NCI-H526 treated with DMSO at 0.1 percent for 48 hours (cell line): ENCODE measurements around the gene CBX6.
"Not testable (repeated sequence)": the region's sequence is repeated elsewhere in the genome, so short reads cannot be mapped to it uniquely, and the experiment has no call there.

ENCODE experiments used
- DNase-seq: peaks from one replicate; lab custom pipeline; 2025; lab: John Stamatoyannopoulos, UW

CBX6 gene

GRCh38 chr22:38872172-38872830 is at the start of gene CBX6:
CBX6 (minus strand) TSS chr22:38872216; CDS start chr22:38872190, 26 bp downstream.
- DNase-seq: peak; percentile 75

- DNase-seq: no peak
These were observed 49.8 kb upstream of the CBX6 start for GRCh38 chr22:38921806-38922205.

- no peak for DNase-seq
These were observed 49.1 kb upstream of the CBX6 start for GRCh38 chr22:38921120-38921519.

DNA sequence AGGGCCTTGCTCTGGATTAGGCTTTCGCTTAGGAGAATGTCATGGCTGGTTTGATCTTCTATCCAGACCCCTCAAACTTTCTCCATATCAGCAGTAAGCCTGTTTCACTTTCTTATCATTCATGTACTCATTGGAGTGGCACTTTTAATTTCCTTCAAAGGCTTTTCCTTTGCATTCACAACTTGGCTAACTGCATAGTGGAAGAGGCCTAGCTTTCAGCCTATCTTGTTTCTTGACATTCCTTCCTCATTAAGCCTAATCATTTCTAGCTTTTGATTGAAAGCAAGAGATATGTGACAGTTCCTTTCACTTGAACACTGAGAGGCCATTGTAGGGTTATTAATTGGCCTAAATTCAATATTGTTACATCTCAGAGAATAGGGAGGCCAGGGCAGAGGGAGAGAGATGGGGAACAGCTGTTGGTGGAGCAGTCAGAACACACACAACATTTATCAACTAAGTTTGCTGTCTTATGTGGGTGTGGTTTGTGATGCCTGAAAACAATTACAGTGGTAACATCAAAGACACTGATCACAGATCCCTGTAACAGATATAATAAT is 47.7 kb upstream of the CBX6 start:
- no peak for DNase-seq

GRCh38 chr22:38911434-38911833 is 39.4 kb upstream of the CBX6 start:
- DNase-seq: no peak

- no peak for DNase-seq
These were observed 35.8 kb upstream of the CBX6 start for GRCh38 chr22:38907767-38908166.

GRCh38 chr22:38906052-38906451 is 34.0 kb upstream of the CBX6 start:
- DNase-seq: no peak

GRCh38 chr22:38904052-38904617 is 32.1 kb upstream of the CBX6 start:
- DNase-seq: not testable (repeated sequence)

- no peak for DNase-seq
These were observed 29.2 kb upstream of the CBX6 start for GRCh38 chr22:38901111-38901641.

DNA sequence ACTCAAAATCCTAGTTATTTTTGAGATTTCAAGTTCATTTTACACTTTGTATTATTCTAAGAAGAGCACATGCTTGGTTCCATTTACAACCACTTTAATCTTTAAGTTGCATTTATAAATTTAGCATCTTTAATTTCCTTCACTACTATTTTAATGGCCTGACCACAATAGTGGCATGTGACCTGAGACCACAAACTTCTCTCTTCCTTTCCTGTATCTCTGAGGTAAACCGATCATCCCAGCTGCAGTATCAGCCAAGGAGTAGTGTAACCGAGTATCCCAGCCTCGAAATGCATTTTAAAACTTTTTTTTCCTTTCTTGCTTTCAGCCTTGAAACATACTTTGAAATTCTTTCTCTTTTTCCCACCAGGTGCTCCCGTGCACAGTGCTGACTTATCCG is 28.7 kb upstream of the CBX6 start:
- no peak for DNase-seq

DNA sequence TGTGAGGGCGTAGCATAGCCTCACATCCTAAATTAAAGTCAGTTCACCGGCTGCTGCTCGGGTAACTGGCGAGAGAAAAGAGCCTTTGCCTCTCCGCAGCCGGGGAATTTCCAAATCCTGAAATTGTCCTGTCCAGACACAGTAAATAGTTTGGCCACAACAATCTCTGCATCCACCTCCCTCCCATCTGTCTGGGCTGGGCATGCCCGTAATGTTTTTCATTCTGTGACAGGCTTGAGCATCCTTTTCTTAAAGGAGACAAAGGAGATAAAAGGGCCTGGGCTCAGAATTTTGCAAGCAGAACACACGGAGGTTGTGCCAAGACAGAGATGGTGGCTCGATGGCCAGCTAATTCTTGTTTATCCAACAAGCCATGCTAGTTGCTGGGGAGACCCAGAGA is 19.2 kb upstream of the CBX6 start:
- DNase-seq: no peak

DNA sequence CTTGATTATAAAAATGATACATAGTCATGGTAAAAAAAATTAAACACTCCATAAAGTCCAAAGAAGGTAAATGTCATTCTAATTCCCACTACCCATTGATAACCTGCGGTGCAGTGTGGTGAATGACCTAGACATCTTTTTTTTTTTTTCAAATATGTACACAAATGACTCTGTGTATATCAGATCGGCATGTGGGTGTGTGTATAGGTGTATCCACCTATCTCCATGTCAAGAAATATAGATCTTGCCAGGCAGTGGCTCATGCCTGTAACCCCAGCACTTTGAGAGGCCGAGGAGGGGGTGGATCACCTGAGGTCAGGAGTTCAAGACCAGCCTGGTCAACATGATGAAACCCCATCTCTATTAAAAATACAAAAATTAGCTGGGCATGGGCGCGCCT is 18.4 kb upstream of the CBX6 start:
- no peak for DNase-seq

DNA sequence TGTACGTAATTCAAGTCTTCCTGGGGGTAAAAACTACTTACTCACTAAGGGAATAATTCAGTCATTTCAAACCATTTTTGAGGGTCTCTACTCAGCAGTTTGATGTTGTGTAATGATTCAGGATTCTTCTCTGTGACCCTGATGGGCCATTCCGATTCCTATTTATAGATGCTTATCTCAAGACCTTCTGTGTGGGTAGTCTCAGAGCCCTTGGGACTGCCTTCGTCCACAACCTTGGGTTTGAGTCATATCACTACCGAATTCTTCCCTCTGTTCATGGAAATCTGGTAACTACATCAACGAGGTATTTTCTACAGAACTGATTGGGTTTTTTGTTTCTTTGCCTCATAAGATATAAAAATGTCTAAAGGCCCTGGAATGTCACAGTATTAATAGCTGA is 14.3 kb upstream of the CBX6 start:
- DNase-seq: no peak

GRCh38 chr22:38882972-38883622 is 11.1 kb upstream of the CBX6 start:
- no peak for DNase-seq

DNA sequence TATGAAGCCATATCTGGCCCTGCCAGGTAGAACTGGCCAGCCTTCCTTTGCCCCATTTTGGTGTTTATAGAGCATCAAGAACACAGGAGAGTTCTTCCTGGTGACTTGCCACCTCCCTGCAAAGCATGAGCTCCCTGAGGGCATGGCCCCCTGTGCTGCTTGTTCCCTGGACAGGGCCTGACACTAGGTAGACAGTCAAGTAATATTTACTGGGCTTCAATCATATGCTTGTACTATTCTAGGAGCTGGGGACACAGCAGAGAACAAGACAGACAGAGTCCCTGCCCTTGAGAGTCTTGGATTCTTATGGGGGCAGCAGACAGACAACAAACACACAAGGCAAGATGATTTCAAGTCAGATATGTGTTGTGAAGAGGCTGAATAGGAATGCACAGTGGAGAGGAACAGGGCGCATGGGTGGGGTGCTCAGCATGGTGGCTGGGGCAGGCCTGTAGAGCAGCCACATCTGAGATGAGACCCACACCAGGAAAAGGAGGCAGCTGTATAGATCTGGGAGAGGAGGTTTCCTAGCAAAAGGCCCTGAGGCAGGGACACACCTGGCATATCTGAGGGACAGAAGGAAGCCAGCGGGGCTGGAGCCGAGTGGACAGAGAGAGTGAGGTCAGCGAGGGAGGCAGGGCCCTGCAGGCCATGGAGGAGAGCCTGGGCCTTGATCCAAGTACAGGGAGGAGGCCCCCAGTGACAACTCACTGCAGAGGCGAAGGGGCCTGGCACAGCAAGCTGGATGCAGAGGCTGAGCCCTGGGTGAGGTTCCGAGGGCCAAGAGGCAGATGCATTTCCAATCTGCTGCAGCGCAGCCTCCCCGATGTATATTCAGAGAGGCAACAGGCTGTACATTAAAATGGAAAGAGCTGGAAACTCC is 10.2 kb upstream of the CBX6 start:
- DNase-seq: no peak

DNA sequence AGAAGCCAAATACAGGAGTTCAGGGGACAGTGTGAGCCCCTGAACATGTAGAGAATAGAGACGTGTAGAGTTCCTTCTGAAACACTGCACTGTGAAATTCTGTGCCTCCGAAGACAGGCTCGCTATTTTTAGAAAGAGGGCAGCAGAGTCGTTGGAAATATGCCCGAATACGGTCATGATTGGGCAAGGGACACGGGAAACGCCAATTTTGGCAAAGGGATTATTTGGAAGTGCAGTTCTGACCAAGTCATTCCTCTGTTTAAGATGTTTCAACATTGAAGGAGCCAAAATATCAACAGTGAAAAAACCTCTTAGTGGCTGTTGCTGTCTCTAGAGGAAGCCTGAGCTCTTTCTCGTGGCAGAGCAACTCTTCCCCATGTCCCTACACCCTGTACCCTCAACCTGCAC is 9.5 kb upstream of the CBX6 start:
- DNase-seq: no peak

DNA sequence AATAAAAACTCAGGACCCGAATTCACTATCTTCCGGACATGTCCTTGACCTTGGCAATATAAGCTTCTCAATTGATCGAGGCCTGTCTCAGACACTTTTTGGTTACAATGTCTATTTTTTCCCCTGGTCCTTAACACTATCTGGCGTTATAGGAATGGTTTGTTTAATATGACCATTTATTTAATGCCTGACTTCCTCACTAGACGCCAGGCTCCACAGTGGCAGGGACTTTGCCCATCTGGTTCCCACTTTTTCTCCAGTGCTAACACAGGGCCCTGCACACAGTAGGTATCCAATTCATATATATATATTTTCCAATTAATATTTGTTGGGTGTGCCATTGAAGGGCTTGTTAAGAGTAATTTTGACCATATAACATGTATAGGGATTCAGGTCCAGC is 7.9 kb upstream of the CBX6 start:
- DNase-seq: no peak

DNA sequence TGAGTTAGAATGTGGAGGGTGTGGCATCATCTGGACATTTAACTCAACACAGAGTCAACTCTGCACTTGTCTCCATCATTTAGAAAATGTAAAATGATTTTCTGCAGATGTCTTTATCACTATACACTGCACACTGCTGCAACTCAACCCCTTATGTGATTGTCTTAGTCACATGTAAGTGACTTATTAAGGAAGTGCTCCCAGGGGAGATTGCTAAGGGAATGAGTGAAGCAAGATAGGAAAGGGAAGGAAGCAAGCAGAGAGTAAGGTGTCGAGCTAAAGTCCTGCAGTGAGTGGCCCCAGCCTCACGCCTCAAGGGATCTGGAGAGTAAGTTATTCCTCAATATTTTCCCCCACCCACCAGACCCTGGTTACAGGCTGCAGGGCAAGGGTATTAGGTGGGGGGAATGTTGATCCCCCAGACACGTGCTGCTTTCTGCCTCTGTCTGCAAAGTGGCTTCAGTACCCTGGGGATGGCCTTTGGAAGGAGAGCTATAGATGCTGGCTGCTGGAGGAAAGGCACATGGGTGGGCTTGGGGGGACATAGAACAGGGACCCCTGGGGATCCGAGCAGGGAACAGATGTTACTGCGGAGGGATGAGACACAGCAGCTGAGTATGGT is 7.2 kb upstream of the CBX6 start:
- DNase-seq: no peak

- DNase-seq: no peak
These were observed 6.0 kb upstream of the CBX6 start for GRCh38 chr22:38878001-38878400.

DNA sequence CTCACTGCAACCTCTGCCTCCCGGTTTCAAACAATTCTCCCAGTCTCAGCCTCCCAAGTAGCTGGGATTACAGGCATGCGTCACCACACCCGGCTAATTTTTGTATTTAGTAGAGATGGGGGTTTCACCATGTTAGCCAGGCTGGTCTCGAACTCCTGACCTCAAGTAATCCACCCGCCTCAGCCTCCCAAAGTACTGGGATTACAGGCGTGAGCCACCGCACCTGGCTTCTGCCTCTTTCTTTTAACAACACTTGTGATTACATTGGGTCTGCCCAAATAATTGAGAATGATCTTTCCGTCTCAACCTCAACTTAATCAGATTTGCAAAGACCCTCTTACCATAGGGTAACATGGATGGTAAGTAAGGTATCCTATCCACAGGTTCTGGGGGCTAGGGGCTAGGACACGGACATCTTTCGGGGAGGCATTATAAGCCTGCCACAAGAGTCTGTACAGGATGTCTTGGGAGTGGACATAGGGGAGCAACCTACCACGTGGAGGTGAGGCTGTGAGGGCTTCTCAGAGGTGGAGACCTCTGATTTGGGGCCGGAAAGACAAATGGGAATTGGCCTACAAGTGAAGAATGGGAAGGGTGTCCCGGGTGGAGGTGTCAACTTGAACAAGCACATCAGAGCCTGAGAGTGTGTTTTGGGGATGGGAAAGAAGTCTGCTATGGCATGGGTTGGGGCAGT is 2.7 kb upstream of the CBX6 start:
- DNase-seq: no peak
